SIG-M5 treated with dmso at 0.1 percent for 504 hours (cell line): ENCODE measurements around the gene CHDH.

Source experiments
- DNase-seq: peaks from one replicate; lab custom pipeline; 2025; ENCODE audit not compliant: unreplicated experiment; lab: John Stamatoyannopoulos, UW

Gene CHDH

GRCh38 chr3:53794597-53794996, 51.6 kb downstream of the CHDH start:
- DNase-seq = no peak

- DNase-seq = no peak
Observed at GRCh38 chr3:53792866-53793265, 53.4 kb downstream of the CHDH start.

- DNase-seq = no peak
Observed at GRCh38 chr3:53791317-53791716, 54.9 kb downstream of the CHDH start.

GRCh38 chr3:53790470-53790869, 55.7 kb downstream of the CHDH start:
- DNase-seq = no peak

- no peak for DNase-seq
Observed at GRCh38 chr3:53789459-53789858, 56.8 kb downstream of the CHDH start.

- no peak for DNase-seq
Observed at GRCh38 chr3:53788038-53788437, 58.2 kb downstream of the CHDH start.

GRCh38 chr3:53787016-53787415, 59.2 kb downstream of the CHDH start:
- no peak for DNase-seq

GRCh38 chr3:53780806-53781205, 65.4 kb downstream of the CHDH start:
- DNase-seq = no peak

- no peak for DNase-seq
Observed at GRCh38 chr3:53780171-53780570, 66.0 kb downstream of the CHDH start.

GRCh38 chr3:53778153-53778552, 68.1 kb downstream of the CHDH start:
- no peak for DNase-seq

- DNase-seq = no peak
Observed at GRCh38 chr3:53777468-53777867, 68.8 kb downstream of the CHDH start.

GRCh38 chr3:53776494-53777101, 69.6 kb downstream of the CHDH start:
- DNase-seq = no peak

- DNase-seq = no peak
Observed at GRCh38 chr3:53775834-53776251, 70.4 kb downstream of the CHDH start.

GRCh38 chr3:53775018-53775417, 71.2 kb downstream of the CHDH start:
- DNase-seq = no peak

- no peak for DNase-seq
Observed at GRCh38 chr3:53774414-53774813, 71.8 kb downstream of the CHDH start.

GRCh38 chr3:53773611-53774368, 72.4 kb downstream of the CHDH start:
- no peak for DNase-seq

GRCh38 chr3:53773021-53773436, 73.2 kb downstream of the CHDH start:
- no peak for DNase-seq

GRCh38 chr3:53772562-53772961, 73.7 kb downstream of the CHDH start:
- DNase-seq = no peak

GRCh38 chr3:53768478-53769459, 77.5 kb downstream of the CHDH start:
- DNase-seq = no peak

- DNase-seq = no peak
Observed at GRCh38 chr3:53766706-53767105, 79.5 kb downstream of the CHDH start.

- no peak for DNase-seq
Observed at GRCh38 chr3:53765753-53766152, 80.5 kb downstream of the CHDH start.
